Stimulated activated naive CD4-positive, alpha-beta T cell (primary cell): ENCODE data around the gene FHIT.

Experiments
- DNase-seq, 6 experiments: peaks; one replicate each; lab custom pipeline; 2025; lab: John Stamatoyannopoulos, UW

Gene FHIT

DNA sequence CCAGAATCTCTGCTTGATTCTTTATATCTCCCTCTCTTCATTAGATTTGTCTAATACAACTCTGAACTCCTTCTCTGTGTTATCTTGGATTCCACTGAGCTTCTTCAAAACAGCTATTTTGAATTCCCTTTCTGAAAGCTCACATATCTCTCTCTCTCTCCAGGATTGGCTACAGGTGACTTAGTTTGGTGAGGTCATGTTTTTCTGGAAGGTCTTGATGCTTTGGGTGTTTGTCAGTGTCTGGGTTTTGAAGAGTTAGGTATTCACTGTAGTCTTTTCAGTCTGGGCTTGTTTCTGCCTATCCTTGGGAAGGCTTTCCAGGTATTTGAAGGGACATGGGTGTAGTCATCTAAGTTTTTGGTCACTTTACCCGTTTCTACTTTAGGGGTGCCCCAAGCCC, 781.8 kb downstream of the FHIT start:
- DNase-seq: no peak

DNA sequence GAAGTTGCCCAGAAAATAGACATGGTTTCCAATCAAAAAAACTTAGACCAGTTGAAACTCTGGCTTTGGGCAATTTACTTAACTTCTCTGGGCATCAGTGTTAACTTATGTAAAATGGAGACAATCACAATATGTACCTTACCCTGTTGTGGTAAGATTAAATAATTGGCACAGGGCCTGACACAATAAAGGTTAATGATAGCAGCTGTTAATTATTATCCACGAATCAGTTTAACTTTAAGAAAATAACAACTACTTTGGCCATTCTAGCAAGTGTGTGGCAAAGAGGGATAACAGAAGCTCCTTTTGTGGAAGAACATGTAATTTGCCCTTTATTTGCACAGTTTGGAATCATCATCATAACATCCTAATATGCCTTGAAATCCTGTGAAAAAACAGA, 787.6 kb downstream of the FHIT start:
- no peak for DNase-seq

GRCh38 chr3:60461267-60461666, 790.0 kb downstream of the FHIT start:
- DNase-seq: no peak

GRCh38 chr3:60456180-60456579, 795.1 kb downstream of the FHIT start:
- no peak for DNase-seq

DNA sequence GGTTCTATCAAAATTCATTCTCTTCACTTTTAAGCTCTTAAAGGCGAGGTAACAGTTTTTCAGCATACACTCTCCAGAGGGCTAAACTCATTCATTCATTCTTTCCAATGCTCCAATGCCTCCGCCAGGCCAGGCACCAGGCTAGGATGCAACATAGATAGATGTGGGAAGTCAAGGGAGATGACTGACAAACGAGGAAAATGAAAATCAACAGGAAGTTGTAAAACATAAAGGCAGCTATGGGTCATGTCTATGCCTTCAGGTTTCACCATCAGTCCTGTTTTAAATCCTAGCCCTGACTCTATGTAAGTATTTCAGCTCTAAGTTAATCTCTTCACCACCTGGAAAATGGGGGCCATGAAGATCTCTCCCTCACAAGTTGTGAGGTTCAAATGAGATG, 797.9 kb downstream of the FHIT start:
- no peak for DNase-seq

- DNase-seq: no peak
Observed at GRCh38 chr3:60448696-60449095, 802.6 kb downstream of the FHIT start.

DNA sequence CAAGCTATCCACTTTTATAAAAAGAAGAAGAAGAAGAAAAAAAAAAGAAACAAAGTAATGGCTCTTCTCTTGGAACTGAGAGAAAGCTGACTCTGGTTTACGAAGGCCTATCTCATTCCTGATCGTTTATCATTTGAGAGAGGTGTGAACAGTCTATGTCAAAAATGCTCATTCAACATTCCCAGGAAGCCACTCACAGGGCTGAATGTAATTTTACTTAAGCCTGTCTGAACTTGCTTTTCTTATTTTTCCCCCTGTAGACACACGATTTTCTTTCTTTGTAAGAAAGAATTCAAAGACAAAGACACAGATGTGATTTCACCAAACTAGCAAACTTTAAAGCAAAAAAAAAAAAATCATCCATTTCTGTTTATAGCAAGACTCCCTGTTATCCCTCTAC, 805.8 kb downstream of the FHIT start:
- DNase-seq: no peak

- DNase-seq: no peak
Observed at GRCh38 chr3:60444898-60445437, 806.3 kb downstream of the FHIT start.

DNA sequence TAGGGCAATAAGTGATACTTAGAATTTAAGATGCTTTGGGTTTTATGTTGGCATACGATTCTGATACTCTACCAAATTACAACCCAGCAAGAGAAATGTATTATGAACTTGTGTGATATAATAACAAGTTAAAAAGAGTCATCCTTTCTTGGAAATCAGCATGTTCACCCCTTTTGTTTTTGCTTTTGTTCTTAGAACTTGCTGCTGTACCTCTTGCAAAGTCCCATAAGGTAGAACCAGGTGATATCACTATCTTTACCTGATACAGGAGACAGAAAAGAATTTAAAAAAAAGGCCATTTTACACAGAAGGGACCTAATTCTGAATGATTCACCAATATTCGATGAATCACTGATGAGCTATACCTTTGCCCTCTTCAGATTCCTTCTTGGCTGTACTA, 810.4 kb downstream of the FHIT start:
- no peak for DNase-seq

GRCh38 chr3:60435941-60436650, 815.2 kb downstream of the FHIT start:
- DNase-seq: no peak

DNA sequence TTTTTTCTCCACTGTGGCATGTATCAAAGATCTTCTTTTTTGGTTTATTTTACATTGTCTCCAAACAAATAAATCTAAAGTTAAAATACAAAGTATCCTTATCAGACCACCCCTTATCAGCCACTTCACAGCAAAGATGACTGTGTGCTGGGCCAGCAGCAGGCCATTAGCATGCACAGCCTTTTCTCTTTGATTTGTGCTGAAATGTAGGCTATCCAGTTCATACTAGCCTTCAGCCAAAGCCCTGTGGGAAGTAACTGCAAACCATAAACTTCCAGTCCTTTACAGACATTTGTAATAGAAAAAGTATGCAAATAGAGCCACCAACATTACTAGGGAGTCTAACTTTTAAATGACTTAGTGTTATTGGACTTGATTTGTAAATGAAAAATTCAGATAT, 816.3 kb downstream of the FHIT start:
- DNase-seq: no peak

GRCh38 chr3:60434323-60434722, 816.9 kb downstream of the FHIT start:
- DNase-seq: no peak

DNA sequence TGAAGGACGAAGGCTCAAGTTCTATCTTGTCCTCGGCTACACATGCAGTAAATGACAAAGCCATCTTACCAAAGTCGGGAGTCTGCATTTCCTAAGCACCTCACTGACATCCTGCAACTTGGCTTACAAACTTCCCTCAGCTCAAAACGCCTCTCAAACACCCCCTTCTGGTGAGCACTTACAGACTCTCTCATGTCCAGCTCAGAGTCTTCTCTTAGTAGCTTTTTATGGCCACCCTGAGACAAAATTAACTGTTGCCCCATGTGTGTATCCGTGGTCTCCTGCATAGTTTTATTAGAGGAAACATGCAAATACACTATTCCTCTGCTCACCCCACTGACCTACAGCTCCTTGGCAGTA, 819.7 kb downstream of the FHIT start:
- peak in 2 of 6 experiments; percentile 8 to 30 for DNase-seq

GRCh38 chr3:60430205-60430604, 821.0 kb downstream of the FHIT start:
- peak in 1 of 6 experiments; percentile 3 for DNase-seq

- no peak for DNase-seq
Observed at GRCh38 chr3:60427109-60427508, 824.1 kb downstream of the FHIT start.

GRCh38 chr3:60424942-60425341, 826.3 kb downstream of the FHIT start:
- DNase-seq: no peak

DNA sequence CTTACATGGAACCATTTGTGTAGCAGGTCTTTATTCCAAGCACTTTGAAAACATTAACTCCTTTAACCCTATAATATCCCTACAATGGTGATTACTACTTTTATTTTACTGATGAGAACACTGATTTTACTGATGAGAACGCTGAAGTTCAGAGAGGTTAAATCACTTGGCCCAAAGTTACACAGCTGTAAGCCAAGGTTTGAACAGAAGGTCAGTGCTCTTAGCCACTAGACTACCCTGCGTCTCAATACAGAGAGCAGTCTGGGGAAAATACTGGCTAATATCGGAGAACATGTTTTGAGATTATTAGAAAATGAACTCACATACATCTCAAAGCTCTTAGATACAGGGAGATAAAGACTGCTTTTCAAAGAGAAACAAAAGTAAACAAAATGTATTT, 827.2 kb downstream of the FHIT start:
- no peak for DNase-seq

DNA sequence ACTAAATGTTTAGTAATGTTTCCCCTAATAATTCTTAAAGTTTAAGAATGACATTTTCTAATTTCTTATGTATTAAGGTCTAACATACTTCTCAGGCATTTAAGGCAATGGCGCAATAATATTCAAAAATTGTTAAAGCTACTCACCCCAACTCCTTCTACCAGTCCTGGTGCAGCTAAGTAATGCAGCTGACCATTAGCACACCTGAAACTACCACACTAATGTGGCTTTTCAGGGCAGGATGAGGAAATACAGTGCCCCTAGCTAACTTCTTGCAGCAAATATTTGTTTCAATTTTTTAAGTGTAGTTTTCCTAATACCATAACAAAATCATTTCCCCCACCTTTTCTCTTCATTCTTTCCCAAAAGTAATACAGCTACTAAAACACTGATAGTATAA, 827.7 kb downstream of the FHIT start:
- DNase-seq: no peak

- no peak for DNase-seq
Observed at GRCh38 chr3:60421749-60422446, 829.4 kb downstream of the FHIT start.

- no peak for DNase-seq
Observed at GRCh38 chr3:60417576-60417975, 833.7 kb downstream of the FHIT start.

GRCh38 chr3:60414011-60414410, 837.2 kb downstream of the FHIT start:
- no peak for DNase-seq

GRCh38 chr3:60413551-60413950, 837.7 kb downstream of the FHIT start:
- DNase-seq: no peak

DNA sequence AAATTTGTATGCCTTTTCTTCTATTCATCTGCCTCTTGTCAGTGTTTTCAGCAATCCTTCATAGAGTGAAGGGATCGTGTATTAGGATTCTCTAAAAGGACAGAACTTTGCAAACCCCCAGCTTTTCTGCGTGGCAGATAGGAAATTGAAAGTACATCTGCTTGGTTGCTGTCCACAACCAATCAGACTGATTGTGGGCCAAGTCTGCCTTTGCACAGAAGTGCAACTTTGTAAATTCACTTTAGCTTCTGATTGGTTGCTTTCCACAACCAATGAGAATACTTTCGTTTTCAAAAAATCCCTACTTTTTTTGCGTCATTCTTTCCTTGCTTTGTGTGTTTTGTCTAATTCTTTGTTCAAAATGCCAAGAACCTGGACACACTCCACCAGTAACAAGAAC, 847.4 kb downstream of the FHIT start:
- no peak for DNase-seq

GRCh38 chr3:60402931-60403330, 848.3 kb downstream of the FHIT start:
- DNase-seq: no peak
